ENCODE data around the gene NR2C1.

DNA sequence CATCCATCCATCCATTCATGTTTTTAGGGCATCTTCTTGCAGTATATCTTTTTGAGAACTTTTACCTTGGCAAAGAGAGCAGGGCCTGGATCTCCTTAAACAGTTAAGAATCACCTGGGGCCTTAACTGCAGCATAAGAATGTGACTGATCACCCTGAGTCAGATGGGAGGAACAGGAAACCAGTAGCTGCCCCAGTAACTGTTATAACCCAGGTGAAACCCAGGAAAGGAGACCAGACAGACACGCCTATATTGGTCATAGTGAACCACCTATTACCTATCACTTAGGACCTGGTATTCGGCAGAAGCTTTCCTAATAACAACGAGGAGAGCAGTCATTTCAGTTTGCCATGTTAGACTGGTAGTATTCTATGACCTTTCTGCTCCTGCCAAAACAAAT lies 43.4 kb upstream of the NR2C1 start:
- TF ChIP-seq, protein P1, sequence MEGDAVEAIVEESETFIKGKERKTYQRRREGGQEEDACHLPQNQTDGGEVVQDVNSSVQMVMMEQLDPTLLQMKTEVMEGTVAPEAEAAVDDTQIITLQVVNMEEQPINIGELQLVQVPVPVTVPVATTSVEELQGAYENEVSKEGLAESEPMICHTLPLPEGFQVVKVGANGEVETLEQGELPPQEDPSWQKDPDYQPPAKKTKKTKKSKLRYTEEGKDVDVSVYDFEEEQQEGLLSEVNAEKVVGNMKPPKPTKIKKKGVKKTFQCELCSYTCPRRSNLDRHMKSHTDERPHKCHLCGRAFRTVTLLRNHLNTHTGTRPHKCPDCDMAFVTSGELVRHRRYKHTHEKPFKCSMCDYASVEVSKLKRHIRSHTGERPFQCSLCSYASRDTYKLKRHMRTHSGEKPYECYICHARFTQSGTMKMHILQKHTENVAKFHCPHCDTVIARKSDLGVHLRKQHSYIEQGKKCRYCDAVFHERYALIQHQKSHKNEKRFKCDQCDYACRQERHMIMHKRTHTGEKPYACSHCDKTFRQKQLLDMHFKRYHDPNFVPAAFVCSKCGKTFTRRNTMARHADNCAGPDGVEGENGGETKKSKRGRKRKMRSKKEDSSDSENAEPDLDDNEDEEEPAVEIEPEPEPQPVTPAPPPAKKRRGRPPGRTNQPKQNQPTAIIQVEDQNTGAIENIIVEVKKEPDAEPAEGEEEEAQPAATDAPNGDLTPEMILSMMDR (conservative IDR thresholded peaks at IDR 0.05 in 1 of 2, IDR thresholded peaks at IDR 0.05 in 1 of 2; ENCODE audit: extremely low read depth in 1 of 2, insufficient read depth in 1 of 2, low read depth in 1 of 2, low read length in 2 of 2) = no peak
- TF ChIP-seq EZH2 (IDR thresholded peaks at IDR 0.05; ENCODE audit: borderline replicate concordance, low read length) = no peak

Data from mammary epithelial cell (primary cell).